Ovary (tissue), 9 donors: Measurements from ENCODE around the gene EEF1AKMT3. TPM values are rescaled to one million over a fixed set of nuclear protein-coding genes. Genes with fewer than 3 reads are reported as not detected.

Experiments
- DNase-seq, 5 donors: peaks; one replicate each; pipeline ENCODE4 v3.0.0-alpha.2; 2019 to 2020
- H3K27ac ChIP-seq, 2 donors: fragments of 200-600 bp; one replicate each; pipeline versions ENCODE4 v1.5.1 to v1.8.0; 2019 to 2022
- H3K27me3 ChIP-seq: fragments of 200-600 bp; one replicate; pipeline ENCODE4 v1.8.0; 2022
- H3K36me3 ChIP-seq: fragments of 200-600 bp; sonication (generic); one replicate; pipeline ENCODE4 v1.5.1; 2019
- H3K4me1 ChIP-seq: one replicate; pipeline ENCODE4 v1.8.1; 2013; ENCODE audit warnings: mild to moderate bottlenecking, moderate library complexity; ENCODE audit not compliant: insufficient read depth
- H3K4me3 ChIP-seq: fragments of 200-600 bp; sonication (generic); one replicate; pipeline ENCODE4 v1.5.1; 2017
- H3K9me3 ChIP-seq, 2 donors: fragments of 200-600 bp in 1 of 2; sonication (generic) in 1 of 2; one replicate each; pipeline versions ENCODE4 v1.5.1 to v1.8.1; 2013 to 2019; ENCODE audit warnings: mild to moderate bottlenecking in 1 of 2, moderate library complexity in 1 of 2
- EP300 ChIP-seq: sonication (generic); formaldehyde crosslinking; IDR thresholded peaks from one replicate; pipeline ENCODE4 v1.6.1; 2017; ENCODE audit warnings: antibody characterized with exemption
- POLR2A ChIP-seq: fragments of 450-650 bp; IDR thresholded peaks from one replicate; pipeline ENCODE4 v1.6.1; 2017; ENCODE audit warnings: antibody characterized with exemption, mild to moderate bottlenecking, moderate library complexity
- WGBS, 3 donors: extraction: QIAGEN DNeasy Blood & Tissue Kit in 1 of 3; methylation state at CpG; one replicate each; pipeline versions ENCODE4 v1.1.5 to v1.1.7; 2013 to 2017; 5-methylcytosine and 5-hydroxymethylcytosine counted together
- intact Hi-C, 4 donors: fragments of 100-400 bp; cut with DNase I; formaldehyde crosslinking; loops; one replicate each; pipeline versions ENCODE4 v1.11.0 to v1.15.1; 2022 to 2023
- polyA plus RNA-seq, 2 donors: library from polyadenylated mRNA; stranded (reverse); fragments of 200-250 nt in 1 of 2; fragments of 350-450 nt in 1 of 2; fragmentation: Illumina TruSeq in 1 of 2; extraction: RNeasy Lipid Tissue Mini Kit (QIAGEN cat#74804) in 1 of 2; gene quantifications; one replicate each; pipeline ENCODE4 v1.2.3, GENCODE V29; 2013 to 2014
- total RNA-seq, 7 donors: library from RNA; depleted of rRNA in 2 of 7; stranded (reverse); fragments of >200 nt in 2 of 7; fragmentation: NEBNext Ultra II Directional in 3 of 7; extraction: Animal tissue kit (Norgen Biotek cat#: 25700) in 3 of 7; gene quantifications; one replicate each; pipeline versions ENCODE4 v1.1.0 to v1.2.4, GENCODE V29; 2016 to 2023
- TF ChIP-seq, protein P1 (sequence below), 3 donors: fragments of 450-650 bp in 2 of 3; fragments of 200-600 bp in 1 of 3; IDR thresholded peaks; one replicate each; pipeline versions ENCODE4 v1.5.1 to v1.8.0; 2016 to 2022; ENCODE audit warnings: antibody characterized with exemption in 3 of 3, mild to moderate bottlenecking in 1 of 3
- donor health status: DM: no; HTN: no; CAD: no; lungs with moderate emphysema.
- donor health status: DM: no; HTN: no; CAD: no.
- donor health status: Bipolar disorder and iron deficiency.
- donor health status: DM: yes; HTN: yes; CAD: no.
- donor health status: DM: no; HTN: no; CAD: no.
- donor health status: DM: yes; HTN: yes; CAD: no.

EEF1AKMT3 gene
- total and polyA plus RNA-seq, 9 donors = 10.4 to 18.0 (median 15.0) TPM

DNA sequence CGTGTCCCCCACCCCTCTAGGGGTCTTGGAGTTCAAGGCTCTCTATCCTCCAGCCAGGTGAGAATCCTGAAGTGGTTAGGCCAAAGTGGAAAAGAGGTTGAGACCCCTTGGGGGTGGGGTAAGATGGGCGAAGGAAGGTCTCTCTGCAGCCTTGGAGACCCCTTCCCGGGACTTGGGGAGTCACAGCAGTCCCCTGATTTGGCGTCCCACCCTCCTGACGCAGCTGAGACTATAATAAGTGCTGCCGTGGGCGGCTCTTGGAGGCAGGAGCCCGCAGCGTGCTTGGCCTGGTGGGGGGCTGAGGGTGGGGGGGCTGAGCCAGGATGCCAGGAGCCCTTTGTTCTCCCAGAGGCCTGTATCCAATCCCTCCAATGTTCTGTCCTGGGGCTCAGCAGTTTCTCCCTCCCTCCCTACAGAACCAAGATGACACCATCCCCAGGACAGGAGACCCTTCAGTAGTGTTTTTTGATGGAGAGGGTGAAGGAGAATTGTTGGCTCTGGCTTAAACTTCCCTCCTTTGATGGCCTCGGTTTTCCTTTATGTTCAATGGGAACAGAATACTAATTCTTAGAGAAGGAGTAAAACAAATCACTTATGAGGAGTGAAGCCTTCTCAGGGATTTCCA lies 32.4 kb upstream of the EEF1AKMT3 start:
- DNase-seq = no peak
- intact Hi-C loops = no loop called here

DNA sequence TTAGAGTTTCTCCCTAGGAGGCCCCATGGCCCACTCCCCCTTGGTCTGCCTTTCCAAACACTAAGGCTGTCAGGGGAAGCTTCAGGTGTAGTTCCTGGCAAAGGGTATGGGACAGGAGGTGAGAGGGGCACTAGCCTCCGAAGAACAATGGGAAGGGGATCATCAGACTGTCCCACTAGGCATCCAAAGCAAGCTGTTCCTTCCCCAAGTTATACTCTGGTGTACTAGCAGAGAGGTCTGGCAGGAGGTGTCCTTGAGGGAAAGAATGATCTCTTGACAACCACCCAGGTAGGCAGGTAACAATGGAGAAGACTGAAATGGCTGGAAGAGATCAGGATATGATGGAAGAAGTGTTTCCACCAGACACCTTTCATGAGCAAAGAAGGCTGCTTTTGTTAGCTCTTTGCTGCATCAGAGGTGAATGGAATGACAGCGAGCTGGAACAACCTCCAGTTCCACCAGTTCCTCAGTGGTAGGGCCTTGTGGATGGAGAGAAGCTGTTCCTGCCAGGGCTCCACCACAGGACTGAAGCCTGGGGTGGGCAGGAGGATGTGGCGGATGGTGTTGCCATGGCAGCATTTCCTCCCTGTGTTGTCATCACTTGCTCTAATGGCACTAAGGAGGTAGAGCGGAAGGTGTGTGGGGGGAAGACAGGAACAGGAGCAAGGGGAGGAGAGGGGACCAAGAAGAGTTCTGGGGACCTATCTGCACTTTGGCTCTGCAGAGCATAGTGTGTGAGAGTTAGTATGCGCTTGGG lies 31.6 kb upstream of the EEF1AKMT3 start:
- no peak for TF ChIP-seq EP300
- no peak for TF ChIP-seq POLR2A
- TF ChIP-seq, protein P1, sequence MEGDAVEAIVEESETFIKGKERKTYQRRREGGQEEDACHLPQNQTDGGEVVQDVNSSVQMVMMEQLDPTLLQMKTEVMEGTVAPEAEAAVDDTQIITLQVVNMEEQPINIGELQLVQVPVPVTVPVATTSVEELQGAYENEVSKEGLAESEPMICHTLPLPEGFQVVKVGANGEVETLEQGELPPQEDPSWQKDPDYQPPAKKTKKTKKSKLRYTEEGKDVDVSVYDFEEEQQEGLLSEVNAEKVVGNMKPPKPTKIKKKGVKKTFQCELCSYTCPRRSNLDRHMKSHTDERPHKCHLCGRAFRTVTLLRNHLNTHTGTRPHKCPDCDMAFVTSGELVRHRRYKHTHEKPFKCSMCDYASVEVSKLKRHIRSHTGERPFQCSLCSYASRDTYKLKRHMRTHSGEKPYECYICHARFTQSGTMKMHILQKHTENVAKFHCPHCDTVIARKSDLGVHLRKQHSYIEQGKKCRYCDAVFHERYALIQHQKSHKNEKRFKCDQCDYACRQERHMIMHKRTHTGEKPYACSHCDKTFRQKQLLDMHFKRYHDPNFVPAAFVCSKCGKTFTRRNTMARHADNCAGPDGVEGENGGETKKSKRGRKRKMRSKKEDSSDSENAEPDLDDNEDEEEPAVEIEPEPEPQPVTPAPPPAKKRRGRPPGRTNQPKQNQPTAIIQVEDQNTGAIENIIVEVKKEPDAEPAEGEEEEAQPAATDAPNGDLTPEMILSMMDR (IDR thresholded peaks at IDR 0.05) = no peak
- intact Hi-C loops = no loop called here
- 64 to 78% (median 70%) methylated on average over 5 of the region's 5 CpGs for WGBS, 3 donors
- H3K27me3 ChIP-seq = peaks cover 7% of the 10 kb centered on the region
- no peak overlapping the region for H3K27ac ChIP-seq
- peaks cover 12% of the 10 kb centered on the region for H3K4me1 ChIP-seq
- no peaks in the 10 kb centered on the region for H3K9me3 ChIP-seq
- DNase-seq = no peak
- H3K4me3 ChIP-seq = no peak overlapping the region
- H3K36me3 ChIP-seq = no peaks in the 10 kb centered on the region

More for the DNA sequence above, 32.4 kb upstream of the EEF1AKMT3 start:
- H3K27ac ChIP-seq = no peak overlapping the region
- H3K36me3 ChIP-seq = no peaks in the 10 kb centered on the region
- no peak for TF ChIP-seq POLR2A
- TF ChIP-seq, protein P1 (IDR thresholded peaks at IDR 0.05) = no peak
- TF ChIP-seq EP300 = no peak
- no peaks in the 10 kb centered on the region for H3K9me3 ChIP-seq
- H3K4me3 ChIP-seq = no peak overlapping the region
- H3K4me1 ChIP-seq = peaks cover 9% of the 10 kb centered on the region
- peaks cover 7% of the 10 kb centered on the region for H3K27me3 ChIP-seq
- WGBS, 3 donors = 26 to 31% (median 30%) methylated on average over 10 of the region's 10 CpGs

DNA sequence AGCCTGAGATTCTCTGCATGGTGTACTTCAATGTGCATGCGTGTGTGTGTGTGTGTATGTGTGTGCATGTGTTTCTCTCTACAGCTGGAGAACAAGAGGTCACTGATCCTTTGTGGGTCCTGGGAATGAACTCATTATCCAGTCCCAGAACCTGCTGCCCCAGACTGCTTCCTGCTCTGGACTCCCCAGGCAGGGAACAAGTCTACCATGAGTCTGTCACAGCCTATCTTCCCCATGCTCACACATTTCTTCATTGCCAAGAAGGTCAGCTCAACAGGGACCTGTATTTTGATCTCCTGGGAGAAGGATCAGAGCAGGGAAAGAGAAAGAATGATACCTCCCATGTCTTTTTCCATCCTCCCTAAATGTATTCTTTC lies 31.0 kb upstream of the EEF1AKMT3 start:
- Histone ChIP-seq H3K4me1 (peaks cover 10% of the 10 kb centered on the region), H3K4me3 (no peak overlapping the region), H3K27me3 (peaks cover 7% of the 10 kb centered on the region), H3K9me3 (no peaks in the 10 kb centered on the region), H3K27ac (no peak overlapping the region), H3K36me3 (no peaks in the 10 kb centered on the region)
- TF ChIP-seq EP300 (no peak), POLR2A (no peak)
- TF ChIP-seq, protein P1 (IDR thresholded peaks at IDR 0.05) = no peak
- DNase-seq = no peak
- WGBS, 3 donors = 64 to 73% (median 73%) methylated on average over 1 of the region's 1 CpG
- intact Hi-C loops = no loop called here

DNA sequence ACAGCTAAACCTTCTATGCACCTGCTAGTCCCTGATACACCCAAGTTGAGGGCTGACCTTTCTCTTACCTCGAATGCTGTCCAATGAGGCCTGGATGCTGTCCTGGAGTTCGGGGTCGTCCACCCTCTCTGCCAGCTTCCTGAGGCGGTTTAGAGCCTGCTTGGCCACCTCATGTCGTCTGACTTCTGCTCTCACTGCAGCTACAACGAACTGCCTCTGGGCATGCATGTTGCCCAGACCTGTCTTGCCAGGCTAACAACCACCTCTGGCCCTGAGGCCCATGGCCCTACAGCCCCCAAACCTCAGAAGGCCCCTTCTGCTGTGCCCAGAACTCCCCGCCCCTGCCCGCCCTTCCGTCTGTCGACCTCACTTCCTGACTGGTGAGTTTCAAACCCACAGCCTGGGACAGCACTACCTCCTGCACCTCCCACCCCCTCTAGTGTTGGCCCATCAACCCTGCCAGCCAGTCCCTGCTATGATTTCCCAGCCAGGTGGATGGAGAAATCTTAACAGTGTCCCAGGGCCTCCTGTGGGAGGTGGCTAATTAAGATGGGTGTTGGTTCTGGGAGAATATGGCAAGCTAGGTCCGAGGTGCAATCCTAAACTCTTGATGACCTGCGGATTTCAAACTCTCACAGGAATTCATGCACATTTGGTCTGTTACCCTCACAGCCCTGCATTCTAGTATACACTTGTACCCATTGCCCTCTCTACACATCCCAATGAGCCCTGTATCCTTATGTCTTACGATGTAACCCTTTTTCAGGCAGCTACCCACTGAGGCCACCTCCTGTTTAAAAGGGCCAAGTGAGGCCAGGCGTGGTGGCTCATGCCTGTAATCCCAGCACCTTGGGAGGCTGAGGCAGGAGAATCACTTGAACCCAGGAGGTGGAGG lies 30.3 kb upstream of the EEF1AKMT3 start:
- H3K27ac ChIP-seq = no peak overlapping the region
- TF ChIP-seq, protein P1 (IDR thresholded peaks at IDR 0.05) = no peak
- TF ChIP-seq EP300 (no peak), POLR2A (no peak)
- H3K27me3 ChIP-seq = peaks cover 6% of the 10 kb centered on the region
- H3K4me1 ChIP-seq = peaks cover 10% of the 10 kb centered on the region
- 50 to 63% (median 53%) methylated on average over 14 of the region's 14 CpGs for WGBS, 3 donors
- no peak for DNase-seq
- no peak overlapping the region for H3K4me3 ChIP-seq
- H3K36me3 ChIP-seq = no peaks in the 10 kb centered on the region
- H3K9me3 ChIP-seq = no peaks in the 10 kb centered on the region
- intact Hi-C loops = no loop called here
